ENCODE results near the gene ZNF837.

- no peak for TF ChIP-seq CTCF (IDR thresholded peaks at IDR 0.05; ENCODE audit: low read length)
- no peak for TF ChIP-seq EZH2 (IDR thresholded peaks at IDR 0.05; ENCODE audit: borderline replicate concordance, low read length)
Measured at GRCh38 chr19:58395979-58396627, 15.3 kb upstream of the ZNF837 start.
